Measurements from ENCODE around the gene ZNF12.

- TF ChIP-seq EZH2 (IDR thresholded peaks at IDR 0.05; ENCODE audit: borderline replicate concordance, low read depth, low read length, poor library complexity, severe bottlenecking) (no peak), CTCF (conservative IDR thresholded peaks at IDR 0.05; ENCODE audit: low read depth, low read length) (no peak)
Observed at GRCh38 chr7:6646465-6646864, 60.3 kb downstream of the ZNF12 start.

Measured in A673 (cell line).